ENCODE results near the gene SLC29A2. TPM values are rescaled to one million over a fixed set of nuclear protein-coding genes. Genes with fewer than 3 reads are reported as not detected.

SLC29A2 gene
- total RNA-seq, 1 donor from 2014 or later, result 8.8 TPM

GRCh38 chr11:66312549-66313320 lies 58.8 kb downstream of the SLC29A2 start:
- intact Hi-C loops (cut with DNase I), result loop anchor here (1.0 kb wide), 1 partner anchor 16 kb away; no protein-coding TSS in a partner anchor
- peak; percentile 98 for DNase-seq (ENCODE audit: low spot score)

Other genes with a start within 250 kb of the SLC29A2 start
- 43.5 TPM for gene KLC2, start 114.1 kb downstream of the SLC29A2 start, total RNA-seq
- 124 TPM for gene RAB1B, start 103.1 kb downstream of the SLC29A2 start, total RNA-seq
- gene CNIH2, start 93.6 kb downstream of the SLC29A2 start, total RNA-seq, result 0.22 TPM
- gene YIF1A, start 82.6 kb downstream of the SLC29A2 start, total RNA-seq, result 74.0 TPM
- 0.24 TPM for gene TMEM151A, start 79.9 kb downstream of the SLC29A2 start, total RNA-seq
- 9.7 TPM for gene CD248, start 54.7 kb downstream of the SLC29A2 start, total RNA-seq
- 2.2 TPM for gene RIN1, start 35.3 kb downstream of the SLC29A2 start, total RNA-seq
- gene BRMS1, start 26.7 kb downstream of the SLC29A2 start, total RNA-seq, result 14.6 TPM
- gene B4GAT1, start 24.1 kb downstream of the SLC29A2 start, total RNA-seq, result 31.6 TPM
- gene NPAS4, start 49.3 kb upstream of the SLC29A2 start, total RNA-seq, result not detected
- gene MRPL11, start 67.1 kb upstream of the SLC29A2 start, total RNA-seq, result 40.3 TPM
- gene PELI3, start 95.1 kb upstream of the SLC29A2 start, total RNA-seq, result 7.7 TPM
- gene DPP3, start 108.7 kb upstream of the SLC29A2 start, total RNA-seq, result 13.2 TPM
- 19.5 TPM for gene BBS1, start 138.9 kb upstream of the SLC29A2 start, total RNA-seq
- gene ZDHHC24, start 174.3 kb upstream of the SLC29A2 start, total RNA-seq, result 5.8 TPM
- gene ACTN3, start 175.1 kb upstream of the SLC29A2 start, total RNA-seq, result 0.11 TPM
- gene CTSF, start 196.8 kb upstream of the SLC29A2 start, total RNA-seq, result 57.6 TPM
- gene CCDC87, start 221.3 kb upstream of the SLC29A2 start, total RNA-seq, result 0.43 TPM
- 21.9 TPM for gene CCS, start 221.4 kb upstream of the SLC29A2 start, total RNA-seq
- gene RBM14, start 244.9 kb upstream of the SLC29A2 start, total RNA-seq, result 35.2 TPM

Measured in cardiac septum (tissue), 1 donor.